Measurements from ENCODE around the gene CELA2A.
"Not testable (repeated sequence)": the region's sequence is repeated elsewhere in the genome, so short reads cannot be mapped to it uniquely, and the experiment has no call there.

CELA2A gene

DNA sequence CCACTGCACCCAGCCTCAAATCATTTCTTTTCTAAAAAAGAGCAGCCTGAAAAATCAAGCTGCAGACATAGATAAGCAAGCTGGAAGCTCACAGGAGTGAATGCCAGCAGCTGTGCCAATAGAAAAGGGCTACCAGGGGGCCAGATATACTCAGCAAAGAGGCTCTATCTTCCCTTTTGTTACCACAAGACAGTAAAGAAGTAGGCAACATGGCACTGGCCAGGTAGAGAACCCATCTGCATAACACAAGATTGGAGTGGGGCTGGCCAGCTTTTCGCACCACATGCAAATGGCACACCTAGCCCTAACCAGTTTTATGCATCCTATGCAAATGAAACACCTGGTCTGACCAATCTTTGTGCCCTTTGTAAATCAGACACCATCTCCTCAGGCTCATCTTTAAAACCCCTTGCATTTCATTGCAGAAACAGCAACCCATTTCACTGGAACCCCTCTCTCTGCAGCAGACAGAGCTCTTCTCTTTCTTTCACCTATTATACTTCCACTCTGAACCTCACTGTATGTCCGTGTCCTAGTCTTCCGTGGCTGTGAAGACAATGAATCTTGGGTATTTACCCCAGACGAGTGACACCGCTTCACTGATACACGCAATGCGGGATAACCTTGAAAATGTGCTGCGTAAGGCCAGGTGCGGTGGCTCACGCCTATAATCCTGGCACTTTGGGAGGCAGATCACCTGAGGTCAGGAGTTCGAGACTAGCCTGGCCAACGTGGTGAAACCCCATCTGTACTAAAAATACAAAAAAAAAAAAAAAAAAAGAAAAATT, 52.4 kb downstream of the CELA2A start:
- TF ChIP-seq, protein P1, sequence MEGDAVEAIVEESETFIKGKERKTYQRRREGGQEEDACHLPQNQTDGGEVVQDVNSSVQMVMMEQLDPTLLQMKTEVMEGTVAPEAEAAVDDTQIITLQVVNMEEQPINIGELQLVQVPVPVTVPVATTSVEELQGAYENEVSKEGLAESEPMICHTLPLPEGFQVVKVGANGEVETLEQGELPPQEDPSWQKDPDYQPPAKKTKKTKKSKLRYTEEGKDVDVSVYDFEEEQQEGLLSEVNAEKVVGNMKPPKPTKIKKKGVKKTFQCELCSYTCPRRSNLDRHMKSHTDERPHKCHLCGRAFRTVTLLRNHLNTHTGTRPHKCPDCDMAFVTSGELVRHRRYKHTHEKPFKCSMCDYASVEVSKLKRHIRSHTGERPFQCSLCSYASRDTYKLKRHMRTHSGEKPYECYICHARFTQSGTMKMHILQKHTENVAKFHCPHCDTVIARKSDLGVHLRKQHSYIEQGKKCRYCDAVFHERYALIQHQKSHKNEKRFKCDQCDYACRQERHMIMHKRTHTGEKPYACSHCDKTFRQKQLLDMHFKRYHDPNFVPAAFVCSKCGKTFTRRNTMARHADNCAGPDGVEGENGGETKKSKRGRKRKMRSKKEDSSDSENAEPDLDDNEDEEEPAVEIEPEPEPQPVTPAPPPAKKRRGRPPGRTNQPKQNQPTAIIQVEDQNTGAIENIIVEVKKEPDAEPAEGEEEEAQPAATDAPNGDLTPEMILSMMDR (conservative IDR thresholded peaks at IDR 0.05) = no peak
- no peak overlapping the region for H3K27ac ChIP-seq

DNA sequence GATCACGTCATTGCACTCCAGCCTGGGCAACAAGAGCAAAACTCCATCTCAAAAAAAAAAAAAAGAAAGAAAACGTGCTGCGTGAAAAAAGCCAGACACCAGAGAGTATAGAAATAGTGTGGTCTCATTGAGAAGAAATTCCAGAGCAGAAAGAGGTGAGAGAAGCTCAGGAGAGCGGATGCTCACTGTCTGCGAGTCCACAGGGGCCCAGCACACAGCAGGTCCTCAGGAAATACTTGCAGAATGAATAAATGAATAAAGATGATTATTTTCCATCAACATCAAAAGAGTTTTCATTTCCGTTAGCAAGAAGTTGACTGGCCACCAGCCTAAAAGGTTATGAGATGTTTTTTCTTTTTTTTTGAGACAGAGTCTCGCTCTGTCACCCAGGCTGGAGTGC, 53.1 kb downstream of the CELA2A start:
- H3K27ac ChIP-seq = no peak overlapping the region
- TF ChIP-seq, protein P1 (conservative IDR thresholded peaks at IDR 0.05) = no peak

DNA sequence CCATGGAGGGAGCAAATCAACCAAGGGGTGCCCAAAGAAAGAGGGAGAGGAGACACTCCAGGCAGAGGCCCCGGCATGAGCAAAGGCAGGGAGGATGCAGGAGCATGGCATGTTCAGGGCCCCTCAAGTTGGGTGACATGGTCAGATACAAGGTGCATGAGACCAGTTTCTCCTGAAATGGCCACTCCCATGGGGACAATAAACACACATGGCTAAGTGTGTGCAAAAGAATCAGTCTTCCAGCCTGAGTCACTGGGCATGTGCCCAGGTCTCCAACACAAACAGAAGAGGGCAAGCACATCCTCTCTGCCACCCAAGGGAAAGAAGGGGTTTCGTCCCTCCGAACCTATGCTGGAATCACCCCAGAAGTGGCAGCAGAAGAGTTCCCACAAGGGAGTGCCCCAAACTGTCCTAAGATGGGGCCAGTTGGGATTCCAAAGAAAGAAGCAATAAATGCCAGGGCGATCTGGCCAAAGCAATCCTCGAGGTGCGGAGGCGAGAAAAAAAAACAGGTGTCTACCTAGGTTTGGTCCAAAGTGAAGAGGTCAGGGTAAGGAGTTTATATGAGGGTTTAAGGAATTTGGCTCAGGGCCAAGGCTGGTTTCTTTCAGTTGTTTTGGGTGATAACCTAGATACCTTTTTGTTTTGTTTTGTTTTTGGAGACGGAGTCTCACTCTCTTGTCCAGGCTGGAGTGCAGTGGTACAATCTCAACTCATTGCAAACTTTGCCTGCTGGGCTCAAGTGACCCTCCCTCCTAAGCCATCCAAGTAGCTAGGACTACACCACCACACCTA, 54.3 kb downstream of the CELA2A start:
- H3K27ac ChIP-seq = no peak overlapping the region
- TF ChIP-seq, protein P1 (conservative IDR thresholded peaks at IDR 0.05) = no peak

DNA sequence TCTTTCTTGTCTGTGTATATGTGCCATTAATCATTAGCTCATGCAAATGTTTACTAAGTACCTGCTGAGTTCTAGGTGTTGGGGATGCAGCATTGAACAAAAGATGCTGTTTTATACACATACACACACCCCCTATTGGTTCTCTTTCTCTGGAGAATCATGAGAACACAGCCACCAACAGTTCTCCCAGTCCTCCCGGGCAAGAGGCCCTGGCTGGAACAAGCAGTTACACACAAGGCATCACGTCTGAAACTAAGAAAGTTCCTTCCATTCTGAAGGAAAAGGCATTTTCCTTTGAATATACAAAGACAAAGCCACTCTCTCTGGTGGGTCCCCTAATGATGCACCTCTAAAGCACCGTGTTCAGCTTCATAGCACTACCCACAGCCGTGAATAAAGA, 56.7 kb downstream of the CELA2A start:
- TF ChIP-seq, protein P1 (conservative IDR thresholded peaks at IDR 0.05) = no peak

DNA sequence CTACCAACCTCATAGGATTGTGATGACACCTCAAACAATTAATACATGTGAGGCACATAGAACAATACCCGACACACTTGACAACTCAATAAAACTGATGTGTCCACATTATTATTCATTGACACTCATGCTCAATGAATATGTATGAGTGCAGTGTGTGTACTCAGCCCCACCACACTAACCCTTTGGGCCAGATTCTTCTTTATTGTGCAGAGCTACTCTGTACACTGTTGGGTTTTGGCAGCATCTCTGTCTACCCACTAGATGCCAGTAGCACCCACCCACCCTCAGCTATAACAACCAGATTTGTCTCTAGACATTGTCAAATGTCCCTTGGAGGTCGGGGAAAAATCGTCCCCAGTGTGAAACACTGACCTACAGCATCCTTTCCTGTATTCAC, 57.4 kb downstream of the CELA2A start:
- no peak overlapping the region for H3K27ac ChIP-seq
- TF ChIP-seq, protein P1 (conservative IDR thresholded peaks at IDR 0.05) = no peak

More for the DNA sequence above, 56.7 kb downstream of the CELA2A start:
- no peak overlapping the region for H3K27ac ChIP-seq

DNA sequence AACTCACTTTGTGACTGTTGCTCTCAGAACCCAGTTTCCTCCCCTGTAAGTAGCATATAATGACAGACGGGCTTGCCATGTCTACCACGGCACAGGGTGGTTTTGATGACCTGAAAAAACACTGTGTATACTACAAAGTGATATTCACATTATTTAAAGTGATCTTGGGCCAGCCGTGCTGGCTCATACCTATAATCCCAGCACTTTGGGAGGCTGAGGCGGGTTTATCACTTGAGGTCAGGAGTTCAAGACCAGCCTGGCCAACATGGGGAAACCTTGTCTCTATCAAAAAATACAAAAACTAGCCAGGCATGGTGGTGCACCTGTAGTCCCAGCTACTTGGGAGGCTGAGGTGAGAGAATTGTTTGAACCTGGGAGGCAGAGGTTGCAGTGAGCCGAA, 58.0 kb downstream of the CELA2A start:
- H3K27ac ChIP-seq = not testable (repeated sequence)

DNA sequence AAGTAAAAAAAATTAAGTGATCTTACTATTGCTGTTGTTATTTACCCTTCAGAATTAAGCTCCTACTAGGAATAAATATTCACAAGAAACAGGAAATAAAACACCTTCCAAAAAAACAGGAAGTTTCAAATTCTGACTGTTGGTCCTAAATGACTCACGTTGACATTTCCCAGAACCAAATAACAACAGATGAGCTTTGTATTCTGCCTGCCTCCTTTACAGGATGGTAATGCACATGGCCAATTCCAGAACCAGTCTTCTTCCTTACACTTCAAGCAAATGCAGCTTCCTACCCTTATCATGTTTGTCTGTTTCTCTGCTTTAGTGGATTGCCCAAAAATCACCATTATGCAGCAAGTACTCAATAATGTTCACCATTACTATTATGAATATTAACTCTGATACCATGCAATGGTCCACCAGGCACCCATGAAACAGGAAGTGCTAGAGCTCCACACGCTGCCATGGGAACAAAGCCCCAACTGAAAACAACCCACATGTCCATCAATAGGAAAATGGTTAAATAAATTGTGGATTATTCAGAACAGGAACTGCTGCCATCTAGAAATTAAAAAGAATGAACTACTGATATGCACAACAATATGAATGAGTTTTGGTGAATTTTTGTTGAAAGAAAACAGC, 58.6 kb downstream of the CELA2A start:
- TF ChIP-seq, protein P1 (conservative IDR thresholded peaks at IDR 0.05) = no peak
- no peak overlapping the region for H3K27ac ChIP-seq

Data from VCaP (cell line).